ENCODE results near the gene NINL.
"Not testable (repeated sequence)": the region's sequence is repeated elsewhere in the genome, so short reads cannot be mapped to it uniquely, and the experiment has no call there.

Gene NINL

DNA sequence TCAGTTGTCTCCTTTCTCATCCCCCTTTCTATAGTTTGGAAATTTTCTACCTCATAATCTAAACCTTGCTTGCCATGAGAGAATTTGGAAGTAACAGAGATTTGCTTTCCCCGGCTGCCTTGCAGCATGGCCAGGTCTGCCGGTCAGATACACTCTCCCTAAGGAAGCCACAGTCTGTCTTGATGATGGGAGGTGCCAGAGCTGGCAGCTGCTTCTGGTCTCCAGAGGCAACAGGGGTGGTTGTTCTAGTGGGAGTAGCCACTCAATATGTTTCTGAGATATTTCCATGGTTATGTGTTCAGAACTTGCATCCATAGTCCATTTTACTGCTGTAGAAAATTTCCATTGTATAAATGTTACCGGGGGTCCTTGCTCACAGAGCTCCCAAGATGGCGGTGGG lies 5.4 kb upstream of the NINL start:
- not testable (repeated sequence) for DNase-seq

DNA sequence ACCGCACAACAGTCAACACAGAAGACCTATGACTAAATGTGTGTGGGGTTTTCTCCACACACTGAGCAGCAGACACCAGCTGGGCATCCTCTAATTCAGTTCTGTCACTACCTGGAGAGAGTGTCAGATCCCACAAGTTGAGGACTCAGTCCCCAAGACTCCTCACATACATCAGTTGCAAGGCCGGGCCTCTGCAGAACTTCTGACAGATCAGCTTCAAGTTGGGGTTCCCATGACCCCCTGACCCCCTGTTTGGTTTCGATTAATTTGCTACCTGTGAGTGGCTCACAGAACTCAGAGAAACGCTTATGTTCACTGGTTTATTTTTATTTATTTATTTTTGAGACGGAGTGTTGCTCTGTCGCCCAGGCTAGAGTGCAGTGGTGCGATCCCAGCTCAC lies 3.2 kb upstream of the NINL start:
- DNase-seq: no peak

GRCh38 chr20:25587536-25587935 lies 2.2 kb upstream of the NINL start:
- no peak for DNase-seq

GRCh38 chr20:25586877-25587276 lies 1.5 kb upstream of the NINL start:
- no peak for DNase-seq

- not testable (repeated sequence) for DNase-seq
Observed at GRCh38 chr20:25583607-25584006, 1.7 kb downstream of the NINL start.

DNA sequence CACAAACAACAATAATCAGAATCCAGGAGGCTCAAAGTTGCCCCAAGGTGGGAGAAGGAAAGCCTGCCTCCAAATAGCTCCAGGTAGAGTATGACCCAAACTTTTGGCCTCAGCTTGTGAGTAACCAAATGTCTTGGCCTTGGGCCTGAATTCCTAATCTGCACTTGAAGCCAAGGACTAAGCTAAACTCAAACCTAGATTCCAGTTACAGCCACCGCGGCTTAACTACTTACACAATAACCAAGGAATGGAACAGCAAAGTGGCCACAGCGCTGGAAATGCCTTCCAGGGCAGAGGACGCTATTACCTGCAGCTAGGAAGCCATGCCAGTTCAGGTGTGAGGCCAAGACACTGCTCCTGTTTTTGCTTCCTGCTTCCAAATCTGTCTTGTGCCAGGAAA lies 4.6 kb downstream of the NINL start:
- no peak for DNase-seq

DNA sequence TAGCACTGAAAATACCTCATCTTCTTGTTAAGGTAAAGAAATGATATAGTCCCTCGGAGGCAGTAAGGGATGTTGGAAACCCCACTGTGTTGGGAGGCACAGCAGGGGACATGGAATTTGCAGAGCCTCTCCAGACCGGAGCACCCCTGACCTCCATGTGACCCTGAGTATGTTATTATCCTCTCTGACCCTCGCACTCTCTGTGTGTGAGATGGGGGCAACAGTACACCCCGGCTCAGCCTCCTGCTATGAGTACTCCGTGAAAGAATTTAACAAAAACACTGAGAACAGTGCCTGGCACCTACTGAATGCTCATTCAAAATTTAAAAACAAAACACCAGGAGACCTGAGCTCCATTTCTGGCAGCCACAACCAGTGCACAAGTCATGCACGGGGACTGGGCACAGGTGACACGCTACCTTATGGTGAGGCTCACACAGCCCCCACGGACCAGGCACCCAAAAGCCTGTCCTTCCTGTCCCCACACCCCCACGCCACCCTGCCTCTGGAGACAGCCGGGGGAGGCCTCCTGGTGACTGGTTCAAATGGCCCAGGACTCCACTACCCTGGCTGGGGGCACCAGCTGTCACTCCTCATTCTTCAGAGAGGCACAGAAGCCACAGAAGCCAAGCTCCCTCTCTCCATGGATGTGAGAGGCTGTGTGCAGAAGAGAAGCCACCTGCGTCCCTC lies 6.1 kb downstream of the NINL start:
- no peak for DNase-seq

DNA sequence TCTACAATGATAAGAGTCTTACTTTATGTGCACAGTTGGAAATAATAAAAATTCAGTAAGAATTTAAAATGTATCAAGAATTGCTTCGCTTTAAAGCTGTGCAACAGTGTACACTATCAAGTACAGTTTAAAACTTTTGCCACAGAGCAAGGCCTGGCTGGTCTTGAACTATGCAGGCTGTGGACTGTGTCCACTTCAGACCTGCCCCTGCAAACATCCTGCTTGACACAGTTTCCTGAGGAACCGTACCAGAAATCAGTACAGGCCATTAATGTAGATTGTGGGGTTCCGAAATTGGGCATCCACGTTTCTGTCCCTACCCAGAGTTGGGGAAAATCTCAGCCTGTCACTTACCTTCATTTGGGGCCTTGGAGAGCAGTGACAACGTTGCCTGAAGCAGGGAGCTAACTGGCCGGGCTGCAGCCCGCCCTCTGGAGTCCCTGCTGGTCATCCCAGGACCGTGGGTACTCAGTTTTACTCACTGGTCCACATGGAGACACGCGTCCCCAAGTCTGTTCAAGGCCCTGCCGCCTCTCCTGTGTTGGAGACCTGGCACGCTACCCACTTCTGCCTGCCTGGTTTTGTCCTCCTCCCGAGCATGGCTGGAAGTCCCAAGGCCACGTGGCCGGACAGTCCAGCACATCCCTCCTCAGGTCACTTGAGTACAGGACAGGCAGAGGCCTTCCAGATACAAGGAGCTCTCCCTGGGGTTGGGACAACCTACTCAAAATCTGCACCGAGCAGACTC lies 8.4 kb downstream of the NINL start:
- no peak for DNase-seq

- no peak for DNase-seq
Observed at GRCh38 chr20:25574411-25574810, 10.9 kb downstream of the NINL start.

DNA sequence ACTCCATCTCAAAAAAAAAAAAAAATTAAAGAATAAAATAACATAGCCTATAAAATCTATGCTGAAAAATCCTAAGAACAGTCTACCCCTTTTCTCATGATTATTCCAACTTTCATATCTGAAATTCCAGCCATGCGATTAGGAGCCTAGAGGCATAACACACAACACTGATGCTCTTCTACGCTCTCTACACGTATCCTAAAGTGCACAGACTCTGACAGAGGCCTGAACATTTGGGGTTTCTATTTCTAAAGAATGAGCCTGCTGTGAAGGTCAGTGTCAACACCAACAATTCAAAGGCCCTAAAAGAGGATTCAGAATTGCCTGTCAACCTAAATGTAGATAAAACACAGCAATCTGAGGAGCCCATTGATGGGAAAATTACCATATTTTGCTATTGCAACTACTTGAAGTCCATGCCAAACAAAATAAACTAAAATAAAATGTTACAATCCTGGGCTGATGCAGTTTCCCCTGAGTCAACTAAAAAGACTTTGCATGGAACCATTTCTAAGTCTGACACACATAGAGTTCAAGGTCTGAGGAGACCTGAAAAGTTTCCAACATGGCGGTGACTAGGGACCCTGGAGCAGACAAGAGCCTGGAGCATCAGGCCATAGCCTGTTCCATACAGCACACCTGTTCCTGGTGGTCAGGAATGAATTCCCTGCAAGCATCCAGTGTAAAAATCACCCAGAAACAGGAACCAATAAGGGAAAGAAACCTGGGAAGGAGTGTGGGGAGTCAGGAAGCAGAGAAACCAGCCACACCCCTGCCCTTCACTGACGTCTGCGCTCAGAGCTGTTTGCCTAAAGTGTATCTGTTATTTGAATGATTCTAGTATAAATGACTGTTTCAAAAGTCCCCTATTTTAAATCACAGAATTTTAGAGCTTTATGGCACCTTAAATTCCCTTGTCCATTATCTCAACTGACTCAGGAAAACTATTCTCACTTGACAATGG lies 11.8 kb downstream of the NINL start:
- no peak for DNase-seq

GRCh38 chr20:25571817-25572216 lies 13.5 kb downstream of the NINL start:
- no peak for DNase-seq

GRCh38 chr20:25571240-25571639 lies 14.1 kb downstream of the NINL start:
- DNase-seq: no peak

GRCh38 chr20:25570148-25570530 lies 15.2 kb downstream of the NINL start:
- DNase-seq: no peak

DNA sequence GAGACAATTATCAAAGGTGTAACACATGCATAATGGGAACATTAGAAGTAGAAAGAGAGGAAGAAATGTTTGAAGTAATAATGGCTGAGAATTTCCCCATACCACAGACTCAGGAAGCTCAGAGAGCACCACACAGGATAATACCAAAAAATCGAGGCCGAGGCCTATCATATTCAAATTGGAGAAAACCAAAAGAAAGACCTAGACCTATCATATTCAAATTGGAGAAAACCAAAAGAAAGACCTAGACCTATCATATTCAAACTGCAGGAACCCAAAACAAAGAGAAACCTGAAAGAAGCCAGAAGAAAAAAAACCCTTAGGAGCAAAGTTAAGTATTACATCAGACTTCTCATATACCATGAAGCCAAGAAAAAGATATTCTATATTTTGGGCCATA lies 18.0 kb downstream of the NINL start:
- DNase-seq: no peak

- DNase-seq: no peak
Observed at GRCh38 chr20:25566821-25567220, 18.5 kb downstream of the NINL start.

DNA sequence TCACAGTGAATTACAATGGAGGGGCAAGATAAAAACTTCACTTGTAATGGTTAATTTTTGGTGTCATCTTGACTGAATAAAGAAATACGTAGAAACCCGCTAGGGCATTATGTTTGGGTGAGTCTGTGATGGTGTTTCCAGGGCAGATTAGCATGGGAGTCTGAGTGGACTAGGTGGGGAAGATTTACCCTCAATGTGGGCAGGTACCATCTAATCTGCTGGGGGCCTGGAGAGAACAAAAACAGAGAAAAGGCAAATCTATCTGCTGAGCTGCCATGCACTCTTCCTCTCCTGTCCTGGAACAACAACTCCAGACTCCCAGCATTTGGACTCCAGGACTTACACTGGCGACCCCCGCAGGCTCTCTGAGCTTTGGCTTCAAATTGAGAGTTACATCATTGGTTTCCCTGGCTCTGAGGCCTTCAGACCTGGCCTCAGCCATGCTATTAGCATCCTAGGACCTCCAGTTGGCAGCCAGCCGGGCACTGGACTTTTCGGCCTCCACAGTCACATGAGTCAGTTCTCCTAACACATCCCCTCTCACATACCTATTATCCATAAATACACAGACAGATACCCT lies 19.7 kb downstream of the NINL start:
- no peak for DNase-seq

- DNase-seq: no peak
Observed at GRCh38 chr20:25563876-25564275, 21.5 kb downstream of the NINL start.

- no peak for DNase-seq
Observed at GRCh38 chr20:25563362-25563761, 22.0 kb downstream of the NINL start.

- DNase-seq: not testable (repeated sequence)
Observed at GRCh38 chr20:25561771-25562170, 23.6 kb downstream of the NINL start.

DNA sequence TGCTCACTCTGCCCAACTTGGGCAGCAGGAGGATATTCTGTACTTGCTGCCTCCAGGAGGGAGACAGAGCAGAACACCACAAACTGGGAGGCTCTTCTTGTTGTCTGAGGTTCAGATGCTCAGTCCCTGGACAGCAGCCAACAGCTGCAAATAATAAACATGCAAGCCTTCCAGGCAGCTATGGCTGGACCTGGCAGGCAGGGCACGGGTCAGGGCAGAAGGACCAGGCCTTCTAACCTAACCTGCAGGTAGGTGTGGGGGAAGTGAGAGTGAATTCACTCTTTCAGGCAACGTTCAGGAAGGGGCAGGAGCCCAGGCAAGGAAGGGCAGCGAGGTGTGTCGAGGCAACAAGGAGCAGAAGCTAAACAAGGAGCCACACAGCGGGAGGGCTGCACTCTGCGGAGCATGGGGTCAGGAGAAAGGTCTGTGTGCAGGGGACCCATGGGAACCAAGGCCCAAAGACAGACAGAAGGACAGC lies 31.5 kb downstream of the NINL start:
- no peak for DNase-seq

DNA sequence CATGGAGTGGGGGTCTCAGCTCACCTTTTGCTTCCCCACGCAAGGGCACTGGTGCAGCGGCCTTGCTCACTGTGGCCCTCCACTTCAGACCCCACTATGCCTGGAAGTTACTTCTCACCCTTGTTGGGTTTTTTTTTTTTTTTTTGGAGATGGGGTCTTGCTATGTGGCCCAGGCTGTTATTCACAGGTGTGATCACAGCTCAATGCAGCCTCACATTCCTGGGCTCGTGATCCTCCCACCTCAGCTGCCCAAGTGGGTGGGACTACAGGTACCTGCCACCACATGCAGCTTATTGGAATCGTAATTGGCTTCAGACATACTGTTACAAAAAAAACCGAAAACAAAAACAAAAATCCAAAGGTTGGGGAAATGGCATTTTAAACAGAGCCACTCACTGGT lies 32.4 kb downstream of the NINL start:
- DNase-seq: no peak

- no peak for DNase-seq
Observed at GRCh38 chr20:25551413-25552215, 33.7 kb downstream of the NINL start.
